ENCODE data around the gene PRIM1. TPM values are rescaled to one million over a fixed set of nuclear protein-coding genes. Genes with fewer than 3 reads are reported as not detected.
A peak's percentile ranks its signal among the peaks of the same experiment; 100 is the strongest.

Gene PRIM1
- polyA plus RNA-seq, 3 donors = 3.6 to 6.3 (median 5.6) TPM

- Mint-ChIP-seq H3K4me1 (peaks cover 53% of the 10 kb centered on the region), H3K9me3 (no peaks in the 10 kb centered on the region), H3K27me3 (ENCODE audit: low read depth in 3 of 3) (peaks cover 0 to 2% (median 0%) of the 10 kb centered on the region in 3 donors), H3K4me3 (peak overlapping the region; percentile 98), H3K36me3 (peaks cover 23 to 28% of the 10 kb centered on the region in 2 donors), H3K27ac (peak overlapping the region; percentile 97 to 99 (median 98))
- no peak for TF ChIP-seq CTCF (IDR thresholded peaks at IDR 0.05)
- DNase-seq = no peak
- Histone ChIP-seq H3K4me1 (ENCODE audit: control insufficient read depth in 1 of 2, insufficient read depth in 2 of 2, low read length in 2 of 2) (peaks cover 52 to 65% of the 10 kb centered on the region in 2 donors), H2AFZ (ENCODE audit: insufficient read depth, low read depth, low read length, poor library complexity, severe bottlenecking) (peak overlapping the region; percentile 82), H4K20me1 (ENCODE audit: insufficient read depth, low read length) (peaks cover 45% of the 10 kb centered on the region), H3K27me3 (ENCODE audit: control insufficient read depth in 2 of 2, insufficient read depth in 2 of 2, low read length in 2 of 2) (no peaks in the 10 kb centered on the region), H3K4me2 (replicated peaks; ENCODE audit: extremely low read depth, low read length, poor library complexity, severe bottlenecking) (peak overlapping the region; percentile 89), H3K9ac (ENCODE audit: insufficient read depth, low read length, poor library complexity, severe bottlenecking) (peak overlapping the region; percentile 90), H3K9me3 (replicated peaks in 1 of 2; ENCODE audit: control insufficient read depth in 1 of 2, insufficient read depth in 1 of 2, low read length in 2 of 2) (no peaks in the 10 kb centered on the region), H3K79me2 (ENCODE audit: insufficient read depth, low read length) (peaks cover 83% of the 10 kb centered on the region), H3K27ac (ENCODE audit: low read depth in 1 of 2, low read length in 2 of 2) (peak overlapping the region; percentile 93 to 97), H3K36me3 (replicated peaks in 1 of 2; ENCODE audit: control insufficient read depth in 1 of 2, insufficient read depth in 2 of 2, low read length in 2 of 2) (peaks cover 9 to 25% of the 10 kb centered on the region in 2 donors), H3K4me3 (replicated peaks in 1 of 3; ENCODE audit: low read depth in 2 of 3, low read length in 3 of 3) (peak overlapping the region; percentile 67 to 99 (median 98))
- 0% methylated on average over 3 of the region's 9 CpGs for whole genome bisulfite sequencing (ENCODE audit: insufficient coverage)
- intact Hi-C loops (cut with micrococcal nuclease) = loop anchor here (5.0 to 10.0 kb wide), 2 partner anchors 77 to 80 kb away; partner anchors contain the start of gene ATP5F1B (in 2 of the 2)
These were observed 27.5 kb downstream of the PRIM1 start for GRCh38 chr12:56724701-56724971.

- Histone ChIP-seq H3K27me3 (ENCODE audit: control insufficient read depth in 2 of 2, insufficient read depth in 2 of 2, low read length in 2 of 2) (no peaks in the 10 kb centered on the region), H3K9ac (ENCODE audit: insufficient read depth, low read length, poor library complexity, severe bottlenecking) (peak overlapping the region; percentile 90), H3K79me2 (ENCODE audit: insufficient read depth, low read length) (peaks cover 84% of the 10 kb centered on the region), H4K20me1 (ENCODE audit: insufficient read depth, low read length) (peaks cover 50% of the 10 kb centered on the region), H3K9me3 (replicated peaks in 1 of 2; ENCODE audit: control insufficient read depth in 1 of 2, insufficient read depth in 1 of 2, low read length in 2 of 2) (no peaks in the 10 kb centered on the region), H3K4me3 (replicated peaks in 1 of 3; ENCODE audit: low read depth in 2 of 3, low read length in 3 of 3) (peak overlapping the region; percentile 67 to 99 (median 98)), H2AFZ (ENCODE audit: insufficient read depth, low read depth, low read length, poor library complexity, severe bottlenecking) (peak overlapping the region; percentile 82), H3K36me3 (replicated peaks in 1 of 2; ENCODE audit: control insufficient read depth in 1 of 2, insufficient read depth in 2 of 2, low read length in 2 of 2) (peaks cover 14 to 29% of the 10 kb centered on the region in 2 donors), H3K4me1 (ENCODE audit: control insufficient read depth in 1 of 2, insufficient read depth in 2 of 2, low read length in 2 of 2) (peaks cover 57 to 70% of the 10 kb centered on the region in 2 donors), H3K4me2 (replicated peaks; ENCODE audit: extremely low read depth, low read length, poor library complexity, severe bottlenecking) (peak overlapping the region; percentile 89), H3K27ac (ENCODE audit: low read depth in 1 of 2, low read length in 2 of 2) (peak overlapping the region; percentile 93 to 97)
- no peaks in the 10 kb centered on the region for H3K9me3 Mint-ChIP-seq
- peak overlapping the region; percentile 98 for H3K4me3 Mint-ChIP-seq
- H3K36me3 Mint-ChIP-seq = peaks cover 28 to 29% of the 10 kb centered on the region in 2 donors
- TF ChIP-seq CTCF (IDR thresholded peaks at IDR 0.05) = no peak
- H3K27me3 Mint-ChIP-seq (ENCODE audit: low read depth in 3 of 3) = no peaks in the 10 kb centered on the region
- peak in 2 of 3 donors; percentile 36 to 48 for DNase-seq
- H3K4me1 Mint-ChIP-seq = peaks cover 59% of the 10 kb centered on the region
- intact Hi-C loops (cut with micrococcal nuclease) = loop anchor here (5.0 to 10.0 kb wide), 2 partner anchors 77 to 79 kb away; partner anchors contain the start of gene ATP5F1B (in 2 of the 2)
- WGBS (ENCODE audit: insufficient coverage) = 0% methylated on average over 6 of the region's 14 CpGs
- peak overlapping the region; percentile 97 to 99 (median 98) for H3K27ac Mint-ChIP-seq
These were observed 28.0 kb downstream of the PRIM1 start for GRCh38 chr12:56723889-56724700.
